ENCODE results near the gene ZGPAT.

The ZGPAT gene

GRCh38 chr20:63705232-63706026 lies 2.4 kb upstream of the ZGPAT start:
- Histone ChIP-seq H3K9ac (ENCODE audit: low read length) (no peak overlapping the region), H3K4me1 (ENCODE audit: low read length) (peaks cover 17% of the 10 kb centered on the region), H2AFZ (ENCODE audit: low read depth, low read length) (no peak overlapping the region), H3K4me2 (ENCODE audit: low read length) (no peak overlapping the region), H3K27ac (ENCODE audit: low read length) (no peak overlapping the region), H3K9me3 (ENCODE audit: insufficient read depth, low read length) (no peaks in the 10 kb centered on the region), H3K27me3 (ENCODE audit: low read depth, low read length) (no peaks in the 10 kb centered on the region), H4K20me1 (ENCODE audit: insufficient read depth, low read length) (0 out of 2 replicates have a peak, but pooled peaks cover 4% of the 10 kb centered on the region), H3K36me3 (replicated peaks; ENCODE audit: low read depth, low read length) (peaks cover 31% of the 10 kb centered on the region), H3K79me2 (ENCODE audit: low read length) (peaks cover 47% of the 10 kb centered on the region), H3K4me3 (ENCODE audit: low read length) (no peak overlapping the region)
- TF ChIP-seq EZH2phosphoT487 (IDR thresholded peaks at IDR 0.05; ENCODE audit: low read depth) (no peak), CTCF (IDR thresholded peaks at IDR 0.05; ENCODE audit: low read depth, low read length) (no peak)

GRCh38 chr20:63706027-63706695 lies 1.7 kb upstream of the ZGPAT start:
- Histone ChIP-seq H3K4me1 (ENCODE audit: low read length) (peaks cover 17% of the 10 kb centered on the region), H4K20me1 (ENCODE audit: insufficient read depth, low read length) (0 out of 2 replicates have a peak, but pooled peaks cover 4% of the 10 kb centered on the region), H3K36me3 (replicated peaks; ENCODE audit: low read depth, low read length) (peaks cover 38% of the 10 kb centered on the region), H3K9ac (ENCODE audit: low read length) (peak overlapping the region; percentile 80), H3K4me2 (ENCODE audit: low read length) (peak overlapping the region; percentile 76), H2AFZ (ENCODE audit: low read depth, low read length) (no peak overlapping the region), H3K79me2 (ENCODE audit: low read length) (peaks cover 54% of the 10 kb centered on the region), H3K9me3 (ENCODE audit: insufficient read depth, low read length) (no peaks in the 10 kb centered on the region), H3K27me3 (ENCODE audit: low read depth, low read length) (no peaks in the 10 kb centered on the region), H3K27ac (ENCODE audit: low read length) (peak overlapping the region; percentile 59; the same call in 1 of the 2 replicates), H3K4me3 (ENCODE audit: low read length) (peak overlapping the region; percentile 85)
- TF ChIP-seq CTCF (IDR thresholded peaks at IDR 0.05; ENCODE audit: low read depth, low read length) (no peak), EZH2phosphoT487 (IDR thresholded peaks at IDR 0.05; ENCODE audit: low read depth) (no peak)

GRCh38 chr20:63706852-63707557 lies 834 bp upstream of the ZGPAT start:
- H3K4me1 ChIP-seq (ENCODE audit: low read length): peaks cover 17% of the 10 kb centered on the region
- no peak for TF ChIP-seq EZH2phosphoT487 (IDR thresholded peaks at IDR 0.05; ENCODE audit: low read depth)
- peak; percentile 75 for TF ChIP-seq CTCF (IDR thresholded peaks at IDR 0.05; ENCODE audit: low read depth, low read length)
- no peak overlapping the region for H2AFZ ChIP-seq (ENCODE audit: low read depth, low read length)
- peak overlapping the region; percentile 85 for H3K4me3 ChIP-seq (ENCODE audit: low read length)
- H3K9ac ChIP-seq (ENCODE audit: low read length): peak overlapping the region; percentile 80
- 0 out of 2 replicates have a peak, but pooled peaks cover 4% of the 10 kb centered on the region for H4K20me1 ChIP-seq (ENCODE audit: insufficient read depth, low read length)
- peak overlapping the region; percentile 59 for H3K27ac ChIP-seq (ENCODE audit: low read length)
- H3K79me2 ChIP-seq (ENCODE audit: low read length): peaks cover 61% of the 10 kb centered on the region
- H3K4me2 ChIP-seq (ENCODE audit: low read length): peak overlapping the region; percentile 76
- no peaks in the 10 kb centered on the region for H3K27me3 ChIP-seq (ENCODE audit: low read depth, low read length)
- H3K36me3 ChIP-seq (replicated peaks; ENCODE audit: low read depth, low read length): peaks cover 47% of the 10 kb centered on the region
- H3K9me3 ChIP-seq (ENCODE audit: insufficient read depth, low read length): no peaks in the 10 kb centered on the region
